ENCODE measurements around the gene ESYT3.

Gene ESYT3

DNA sequence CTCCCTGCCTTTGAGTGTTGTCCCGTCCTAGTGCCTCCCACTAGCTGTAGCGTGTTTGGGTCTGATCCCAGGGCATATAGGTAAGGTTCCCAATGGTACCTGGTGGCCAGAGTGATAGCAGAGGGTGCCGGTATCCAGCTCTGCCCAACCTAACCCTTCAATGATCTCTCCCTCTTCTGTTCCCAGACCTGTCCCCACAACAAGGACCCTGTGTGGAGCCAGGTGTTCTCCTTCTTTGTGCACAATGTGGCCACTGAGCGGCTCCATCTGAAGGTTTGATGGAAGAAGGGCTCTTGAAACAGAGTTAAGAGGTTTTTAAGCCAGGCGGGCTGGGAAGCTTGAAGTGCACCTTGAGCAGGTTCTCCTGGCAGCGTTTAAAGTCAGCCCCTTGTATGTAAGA, 35.5 kb downstream of the ESYT3 start:
- no peaks in the 10 kb centered on the region for H3K27me3 ChIP-seq (ENCODE audit: insufficient read depth, low read length)
- H2BK5ac ChIP-seq (ENCODE audit: low read depth, low read length, poor library complexity), result no peak overlapping the region
- no peak overlapping the region for H3K18ac ChIP-seq (ENCODE audit: low read length)
- H3K9ac ChIP-seq (ENCODE audit: low read length), result no peak overlapping the region
- no peak overlapping the region for H3K27ac ChIP-seq (ENCODE audit: low read depth, low read length)
- H3K23ac ChIP-seq (ENCODE audit: low read length), result no peak overlapping the region
- H3K79me1 ChIP-seq (ENCODE audit: low read length), result peaks cover 2% of the 10 kb centered on the region
- H3K4ac ChIP-seq (ENCODE audit: low read depth, low read length), result no peak overlapping the region
- H2AFZ ChIP-seq (ENCODE audit: insufficient read depth, low read length, poor library complexity), result no peak overlapping the region
- H2BK120ac ChIP-seq (ENCODE audit: insufficient read depth, low read length, poor library complexity), result no peak overlapping the region
- no peaks in the 10 kb centered on the region for H3K79me2 ChIP-seq (ENCODE audit: control insufficient read depth, insufficient read depth, low read length, poor library complexity)
- H2BK12ac ChIP-seq (ENCODE audit: low read length), result no peak overlapping the region
- peaks cover 15 to 16% of the 10 kb centered on the region in 2 experiments for H3K36me3 ChIP-seq (ENCODE audit: control insufficient read depth in 1 of 2, insufficient read depth in 2 of 2, low read length in 2 of 2)
- H3K14ac ChIP-seq (ENCODE audit: low read length), result no peak overlapping the region
- WGBS (ENCODE audit: extremely low coverage, insufficient coverage, insufficient read length), result no CpG with 5 or more reads among the region's 6 CpGs
- H4K8ac ChIP-seq (ENCODE audit: low read depth, low read length), result no peak overlapping the region
- peaks cover 15 to 18% of the 10 kb centered on the region in 2 experiments for H3K4me1 ChIP-seq (ENCODE audit: control insufficient read depth in 1 of 2, insufficient read depth in 2 of 2, low read length in 2 of 2)
- H3K9me3 ChIP-seq (ENCODE audit: insufficient read depth, low read depth, low read length), result no peaks in the 10 kb centered on the region
- H4K12ac ChIP-seq (ENCODE audit: low read depth, low read length), result no peak overlapping the region
- no peak for DNase-seq
- H3K4me3 ChIP-seq (ENCODE audit: low read depth, low read length), result no peak overlapping the region
- H3K4me2 ChIP-seq (ENCODE audit: low read length), result no peak overlapping the region
- H2AK5ac ChIP-seq (ENCODE audit: low read length), result no peak overlapping the region
- no peak overlapping the region for H4K91ac ChIP-seq (ENCODE audit: low read depth, low read length)

DNA sequence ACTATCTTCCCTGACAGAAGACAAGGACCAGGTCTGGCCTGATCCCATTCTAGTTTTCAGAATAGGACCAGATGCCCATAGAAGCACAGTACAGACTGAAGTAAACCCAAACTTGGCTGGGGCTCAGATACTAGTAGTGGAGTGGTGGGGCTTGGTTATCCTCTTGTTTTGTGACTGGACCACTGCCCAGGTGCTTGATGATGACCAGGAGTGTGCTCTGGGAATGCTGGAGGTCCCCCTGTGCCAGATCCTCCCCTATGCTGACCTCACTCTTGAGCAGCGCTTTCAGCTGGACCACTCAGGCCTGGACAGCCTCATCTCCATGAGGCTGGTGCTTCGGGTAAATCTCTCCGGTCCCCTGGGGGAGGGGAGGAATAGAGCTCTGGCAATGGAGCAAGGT, 36.3 kb downstream of the ESYT3 start:
- H3K79me1 ChIP-seq (ENCODE audit: low read length), result peaks cover 2% of the 10 kb centered on the region

DNA sequence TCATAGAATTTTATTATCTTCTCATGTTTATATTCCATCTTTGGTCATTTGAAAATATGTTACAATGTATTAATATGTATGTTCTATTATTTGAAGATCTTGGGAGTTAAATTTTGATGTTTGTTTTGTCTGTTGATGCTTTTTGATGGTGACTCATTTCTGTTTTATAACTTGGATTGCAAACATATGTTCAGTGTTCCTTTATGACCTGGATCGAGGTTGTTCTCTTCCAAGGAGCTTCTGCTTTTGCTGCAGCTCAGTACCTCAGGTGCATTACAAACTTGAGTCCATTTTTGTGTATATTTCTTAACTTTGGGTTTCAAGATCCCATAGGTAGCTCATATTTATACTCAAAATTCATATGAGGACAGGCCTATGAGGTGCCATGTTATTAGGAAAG, 37.1 kb downstream of the ESYT3 start:
- WGBS (ENCODE audit: extremely low coverage, insufficient coverage, insufficient read length), result no CpG with 5 or more reads among the region's 1 CpG
- H2AK5ac ChIP-seq (ENCODE audit: low read length), result no peak overlapping the region
- no peak overlapping the region for H3K14ac ChIP-seq (ENCODE audit: low read length)
- no peak overlapping the region for H3K9ac ChIP-seq (ENCODE audit: low read length)
- no peak overlapping the region for H2BK5ac ChIP-seq (ENCODE audit: low read depth, low read length, poor library complexity)
- H4K91ac ChIP-seq (ENCODE audit: low read depth, low read length), result no peak overlapping the region
- no peak for DNase-seq
- H2AFZ ChIP-seq (ENCODE audit: insufficient read depth, low read length, poor library complexity), result no peak overlapping the region
- H4K8ac ChIP-seq (ENCODE audit: low read depth, low read length), result no peak overlapping the region
- no peak overlapping the region for H3K27ac ChIP-seq (ENCODE audit: low read depth, low read length)
- H4K12ac ChIP-seq (ENCODE audit: low read depth, low read length), result no peak overlapping the region
- H3K36me3 ChIP-seq (ENCODE audit: control insufficient read depth in 1 of 2, insufficient read depth in 2 of 2, low read length in 2 of 2), result peaks cover 13 to 15% of the 10 kb centered on the region in 2 experiments
- no peak overlapping the region for H3K23ac ChIP-seq (ENCODE audit: low read length)
- no peak overlapping the region for H3K4me3 ChIP-seq (ENCODE audit: low read depth, low read length)
- H2BK12ac ChIP-seq (ENCODE audit: low read length), result no peak overlapping the region
- no peak overlapping the region for H3K18ac ChIP-seq (ENCODE audit: low read length)
- no peaks in the 10 kb centered on the region for H3K27me3 ChIP-seq (ENCODE audit: insufficient read depth, low read length)
- H3K4ac ChIP-seq (ENCODE audit: low read depth, low read length), result no peak overlapping the region
- no peak overlapping the region for H2BK120ac ChIP-seq (ENCODE audit: insufficient read depth, low read length, poor library complexity)
- no peaks in the 10 kb centered on the region for H3K79me2 ChIP-seq (ENCODE audit: control insufficient read depth, insufficient read depth, low read length, poor library complexity)
- H3K4me1 ChIP-seq (ENCODE audit: control insufficient read depth in 1 of 2, insufficient read depth in 2 of 2, low read length in 2 of 2), result peaks cover 15 to 17% of the 10 kb centered on the region in 2 experiments
- H3K4me2 ChIP-seq (ENCODE audit: low read length), result no peak overlapping the region
- H3K79me1 ChIP-seq (ENCODE audit: low read length), result peaks cover 2% of the 10 kb centered on the region
- no peaks in the 10 kb centered on the region for H3K9me3 ChIP-seq (ENCODE audit: insufficient read depth, low read depth, low read length)

More for the DNA sequence above, 36.3 kb downstream of the ESYT3 start:
- Histone ChIP-seq H3K27ac (ENCODE audit: low read depth, low read length) (no peak overlapping the region), H3K18ac (ENCODE audit: low read length) (no peak overlapping the region), H3K36me3 (ENCODE audit: control insufficient read depth in 1 of 2, insufficient read depth in 2 of 2, low read length in 2 of 2) (peaks cover 13 to 15% of the 10 kb centered on the region in 2 experiments), H3K4me2 (ENCODE audit: low read length) (no peak overlapping the region), H3K14ac (ENCODE audit: low read length) (no peak overlapping the region), H3K4me3 (ENCODE audit: low read depth, low read length) (no peak overlapping the region), H2AFZ (ENCODE audit: insufficient read depth, low read length, poor library complexity) (no peak overlapping the region), H3K79me2 (ENCODE audit: control insufficient read depth, insufficient read depth, low read length, poor library complexity) (no peaks in the 10 kb centered on the region), H3K9ac (ENCODE audit: low read length) (no peak overlapping the region), H3K9me3 (ENCODE audit: insufficient read depth, low read depth, low read length) (no peaks in the 10 kb centered on the region), H3K23ac (ENCODE audit: low read length) (no peak overlapping the region), H2BK5ac (ENCODE audit: low read depth, low read length, poor library complexity) (no peak overlapping the region), H4K12ac (ENCODE audit: low read depth, low read length) (no peak overlapping the region), H4K8ac (ENCODE audit: low read depth, low read length) (no peak overlapping the region), H2AK5ac (ENCODE audit: low read length) (no peak overlapping the region), H3K4me1 (ENCODE audit: control insufficient read depth in 1 of 2, insufficient read depth in 2 of 2, low read length in 2 of 2) (peaks cover 15 to 17% of the 10 kb centered on the region in 2 experiments), H3K4ac (ENCODE audit: low read depth, low read length) (no peak overlapping the region), H2BK12ac (ENCODE audit: low read length) (no peak overlapping the region), H3K27me3 (ENCODE audit: insufficient read depth, low read length) (no peaks in the 10 kb centered on the region), H4K91ac (ENCODE audit: low read depth, low read length) (no peak overlapping the region), H2BK120ac (ENCODE audit: insufficient read depth, low read length, poor library complexity) (no peak overlapping the region)
- DNase-seq, result no peak
- no CpG with 5 or more reads among the region's 3 CpGs for WGBS (ENCODE audit: extremely low coverage, insufficient coverage, insufficient read length)

DNA sequence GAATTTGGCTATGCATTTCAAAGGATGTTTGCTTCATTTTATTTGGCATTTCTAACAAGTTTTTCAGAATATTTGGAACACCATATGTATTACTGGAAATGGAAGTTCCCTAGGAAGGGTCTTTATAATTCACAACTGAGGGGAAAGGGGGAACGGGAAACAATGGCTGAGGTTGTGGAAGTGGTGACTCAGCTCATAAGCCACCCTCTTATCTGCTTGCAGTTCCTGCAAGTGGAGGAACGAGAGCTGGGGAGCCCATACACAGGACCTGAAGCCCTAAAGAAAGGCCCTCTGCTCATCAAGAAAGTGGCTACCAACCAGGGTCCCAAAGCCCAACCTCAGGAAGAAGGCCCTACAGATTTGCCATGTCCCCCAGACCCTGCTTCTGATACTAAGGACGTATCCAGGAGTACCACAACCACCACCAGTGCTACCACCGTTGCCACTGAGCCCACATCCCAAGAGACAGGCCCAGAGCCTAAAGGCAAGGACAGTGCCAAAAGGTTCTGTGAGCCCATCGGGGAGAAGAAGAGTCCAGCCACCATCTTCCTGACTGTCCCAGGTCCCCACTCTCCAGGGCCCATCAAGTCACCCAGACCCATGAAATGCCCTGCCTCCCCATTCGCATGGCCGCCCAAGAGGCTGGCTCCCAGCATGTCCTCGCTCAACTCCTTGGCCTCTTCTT, 37.9 kb downstream of the ESYT3 start:
- no peak overlapping the region for H3K18ac ChIP-seq (ENCODE audit: low read length)
- no peak overlapping the region for H4K8ac ChIP-seq (ENCODE audit: low read depth, low read length)
- H3K4me3 ChIP-seq (ENCODE audit: low read depth, low read length), result no peak overlapping the region
- no peaks in the 10 kb centered on the region for H3K9me3 ChIP-seq (ENCODE audit: insufficient read depth, low read depth, low read length)
- no CpG with 5 or more reads among the region's 8 CpGs for WGBS (ENCODE audit: extremely low coverage, insufficient coverage, insufficient read length)
- peaks cover 15 to 20% of the 10 kb centered on the region in 2 experiments for H3K4me1 ChIP-seq (ENCODE audit: control insufficient read depth in 1 of 2, insufficient read depth in 2 of 2, low read length in 2 of 2)
- no peak overlapping the region for H3K14ac ChIP-seq (ENCODE audit: low read length)
- DNase-seq, result no peak
- H3K27ac ChIP-seq (ENCODE audit: low read depth, low read length), result no peak overlapping the region
- no peak overlapping the region for H2BK120ac ChIP-seq (ENCODE audit: insufficient read depth, low read length, poor library complexity)
- no peak overlapping the region for H3K23ac ChIP-seq (ENCODE audit: low read length)
- no peak overlapping the region for H2BK5ac ChIP-seq (ENCODE audit: low read depth, low read length, poor library complexity)
- no peak overlapping the region for H3K9ac ChIP-seq (ENCODE audit: low read length)
- no peak overlapping the region for H3K4ac ChIP-seq (ENCODE audit: low read depth, low read length)
- no peak overlapping the region for H4K12ac ChIP-seq (ENCODE audit: low read depth, low read length)
- no peak overlapping the region for H2BK12ac ChIP-seq (ENCODE audit: low read length)
- H3K27me3 ChIP-seq (ENCODE audit: insufficient read depth, low read length), result no peaks in the 10 kb centered on the region
- no peak overlapping the region for H2AFZ ChIP-seq (ENCODE audit: insufficient read depth, low read length, poor library complexity)
- no peak overlapping the region for H2AK5ac ChIP-seq (ENCODE audit: low read length)
- no peak overlapping the region for H3K4me2 ChIP-seq (ENCODE audit: low read length)
- peaks cover 10 to 13% of the 10 kb centered on the region in 2 experiments for H3K36me3 ChIP-seq (ENCODE audit: control insufficient read depth in 1 of 2, insufficient read depth in 2 of 2, low read length in 2 of 2)
- peaks cover 2% of the 10 kb centered on the region for H3K79me1 ChIP-seq (ENCODE audit: low read length)
- no peak overlapping the region for H4K91ac ChIP-seq (ENCODE audit: low read depth, low read length)
- H3K79me2 ChIP-seq (ENCODE audit: control insufficient read depth, insufficient read depth, low read length, poor library complexity), result no peaks in the 10 kb centered on the region
